ENCODE measurements around the gene ANXA2. TPM values are rescaled to one million over a fixed set of nuclear protein-coding genes. Genes with fewer than 3 reads are reported as not detected.

Gene ANXA2
- polyA plus RNA-seq, 1 of the 3 experiments (the other 2 are of a cell fraction) = 4,669 TPM

- peaks cover 0 to 29% of the 10 kb centered on the region in 2 experiments; a peak in 2 of 4 replicates for H3K4me1 ChIP-seq (ENCODE audit: control insufficient read depth in 1 of 2, insufficient read depth in 2 of 2, low read depth in 1 of 2, low read length in 1 of 2)
- CTCF ChIA-PET = no interaction called here
Observed at GRCh38 chr15:60408463-60408981, 10.7 kb upstream of the ANXA2 start.

More at GRCh38 chr15:60408463-60408981, 10.7 kb upstream of the ANXA2 start:
- Histone ChIP-seq H2AFZ (ENCODE audit: low read depth) (no peak overlapping the region), H3K9me3 (no peaks in the 10 kb centered on the region), H3K36me3 (replicated peaks in 1 of 2; ENCODE audit: control insufficient read depth in 1 of 2, insufficient read depth in 2 of 2, low read length in 1 of 2) (no peaks in the 10 kb centered on the region), H3K27ac (ENCODE audit: low read depth in 2 of 2, low read length in 1 of 2) (peak overlapping the region in 1 of 2 experiments; percentile 80; a peak in 2 of 4 replicates), H3K27me3 (ENCODE audit: insufficient read depth) (no peaks in the 10 kb centered on the region), H3F3A (replicated peaks; ENCODE audit: insufficient read depth) (peaks cover 21% of the 10 kb centered on the region), H4K20me1 (ENCODE audit: insufficient read depth) (no peaks in the 10 kb centered on the region), H3K9me2 (no peaks in the 10 kb centered on the region), H3K9ac (no peak overlapping the region), H3K4me3 (ENCODE audit: low read depth in 2 of 2, low read length in 1 of 2) (no peak overlapping the region), H3K79me2 (ENCODE audit: insufficient read depth) (no peaks in the 10 kb centered on the region), H3K4me2 (peak overlapping the region; percentile 61; the same call in 1 of the 2 replicates)
- POLR2A ChIA-PET = no interaction called here
- DNase-seq = no peak
- TF ChIP-seq, protein P1, sequence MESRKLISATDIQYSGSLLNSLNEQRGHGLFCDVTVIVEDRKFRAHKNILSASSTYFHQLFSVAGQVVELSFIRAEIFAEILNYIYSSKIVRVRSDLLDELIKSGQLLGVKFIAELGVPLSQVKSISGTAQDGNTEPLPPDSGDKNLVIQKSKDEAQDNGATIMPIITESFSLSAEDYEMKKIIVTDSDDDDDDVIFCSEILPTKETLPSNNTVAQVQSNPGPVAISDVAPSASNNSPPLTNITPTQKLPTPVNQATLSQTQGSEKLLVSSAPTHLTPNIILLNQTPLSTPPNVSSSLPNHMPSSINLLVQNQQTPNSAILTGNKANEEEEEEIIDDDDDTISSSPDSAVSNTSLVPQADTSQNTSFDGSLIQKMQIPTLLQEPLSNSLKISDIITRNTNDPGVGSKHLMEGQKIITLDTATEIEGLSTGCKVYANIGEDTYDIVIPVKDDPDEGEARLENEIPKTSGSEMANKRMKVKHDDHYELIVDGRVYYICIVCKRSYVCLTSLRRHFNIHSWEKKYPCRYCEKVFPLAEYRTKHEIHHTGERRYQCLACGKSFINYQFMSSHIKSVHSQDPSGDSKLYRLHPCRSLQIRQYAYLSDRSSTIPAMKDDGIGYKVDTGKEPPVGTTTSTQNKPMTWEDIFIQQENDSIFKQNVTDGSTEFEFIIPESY (IDR thresholded peaks at IDR 0.05; ENCODE audit: borderline replicate concordance, low read depth) = peak; percentile 10; the same call in 1 of the 2 replicates
- peak; percentile 66; the same call in 1 of the 2 replicates for TF ChIP-seq TEAD4 (IDR thresholded peaks at IDR 0.05; ENCODE audit: borderline replicate concordance, insufficient read depth)
- TF ChIP-seq EP300 (IDR thresholded peaks at IDR 0.05; ENCODE audit: borderline replicate concordance in 1 of 2, low read depth in 1 of 2, low read length in 1 of 2) = peak; percentile 8 to 86; a peak in 2 of 4 replicates
- peak; percentile 45; the same call in 1 of the 2 replicates for TF ChIP-seq MAX (IDR thresholded peaks at IDR 0.05; ENCODE audit: low read depth)
- peak; percentile 76 for TF ChIP-seq FOSL2 (IDR thresholded peaks at IDR 0.05; ENCODE audit: borderline replicate concordance, low read depth)
- TF ChIP-seq, protein P2, sequence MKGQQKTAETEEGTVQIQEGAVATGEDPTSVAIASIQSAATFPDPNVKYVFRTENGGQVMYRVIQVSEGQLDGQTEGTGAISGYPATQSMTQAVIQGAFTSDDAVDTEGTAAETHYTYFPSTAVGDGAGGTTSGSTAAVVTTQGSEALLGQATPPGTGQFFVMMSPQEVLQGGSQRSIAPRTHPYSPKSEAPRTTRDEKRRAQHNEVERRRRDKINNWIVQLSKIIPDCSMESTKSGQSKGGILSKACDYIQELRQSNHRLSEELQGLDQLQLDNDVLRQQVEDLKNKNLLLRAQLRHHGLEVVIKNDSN (IDR thresholded peaks at IDR 0.05; ENCODE audit: borderline replicate concordance, low read depth) = no peak
- peak; percentile 54; the same call in 1 of the 2 replicates for TF ChIP-seq ELF1 (IDR thresholded peaks at IDR 0.05)
- peak; percentile 78 for TF ChIP-seq FOXM1 (IDR thresholded peaks at IDR 0.05; ENCODE audit: low read depth)
- TF ChIP-seq CTCF (IDR thresholded peaks at IDR 0.05) = no peak
- peak; percentile 76 for TF ChIP-seq JUND (IDR thresholded peaks at IDR 0.05)
- TF ChIP-seq, protein P3, sequence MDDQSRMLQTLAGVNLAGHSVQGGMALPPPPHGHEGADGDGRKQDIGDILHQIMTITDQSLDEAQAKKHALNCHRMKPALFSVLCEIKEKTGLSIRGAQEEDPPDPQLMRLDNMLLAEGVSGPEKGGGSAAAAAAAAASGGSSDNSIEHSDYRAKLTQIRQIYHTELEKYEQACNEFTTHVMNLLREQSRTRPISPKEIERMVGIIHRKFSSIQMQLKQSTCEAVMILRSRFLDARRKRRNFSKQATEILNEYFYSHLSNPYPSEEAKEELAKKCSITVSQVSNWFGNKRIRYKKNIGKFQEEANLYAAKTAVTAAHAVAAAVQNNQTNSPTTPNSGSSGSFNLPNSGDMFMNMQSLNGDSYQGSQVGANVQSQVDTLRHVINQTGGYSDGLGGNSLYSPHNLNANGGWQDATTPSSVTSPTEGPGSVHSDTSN (IDR thresholded peaks at IDR 0.05) = peak; percentile 83
- TF ChIP-seq YY1 (IDR thresholded peaks at IDR 0.05; ENCODE audit: low read depth) = peak; percentile 50; the same call in 1 of the 2 replicates
- TF ChIP-seq TCF12 (IDR thresholded peaks at IDR 0.05) = peak; percentile 81
- no peak for TF ChIP-seq GATA2 (CRISPR knock-in tag; IDR thresholded peaks at IDR 0.05)
- no peak for TF ChIP-seq RCOR1 (IDR thresholded peaks at IDR 0.05; ENCODE audit: low read length)
- peak; percentile 77 for TF ChIP-seq NFIC (IDR thresholded peaks at IDR 0.05; ENCODE audit: borderline replicate concordance)
- TF ChIP-seq SIN3A (IDR thresholded peaks at IDR 0.05; ENCODE audit: borderline replicate concordance, low read depth, low read length) = no peak
- TF ChIP-seq EZH2phosphoT487 (IDR thresholded peaks at IDR 0.05; ENCODE audit: borderline replicate concordance, low read depth) = no peak
- 0 out of 2 replicates have a peak, but pooled peaks have one; percentile 28 for TF ChIP-seq MEF2A (IDR thresholded peaks at IDR 0.05; ENCODE audit: borderline replicate concordance, low read depth)
